ENCODE results near the gene MPP3. TPM values are rescaled to one million over a fixed set of nuclear protein-coding genes. Genes with fewer than 3 reads are reported as not detected.

MPP3 gene
- total RNA-seq, 1 experiment from 2014 or later: 5.7 TPM

DNA sequence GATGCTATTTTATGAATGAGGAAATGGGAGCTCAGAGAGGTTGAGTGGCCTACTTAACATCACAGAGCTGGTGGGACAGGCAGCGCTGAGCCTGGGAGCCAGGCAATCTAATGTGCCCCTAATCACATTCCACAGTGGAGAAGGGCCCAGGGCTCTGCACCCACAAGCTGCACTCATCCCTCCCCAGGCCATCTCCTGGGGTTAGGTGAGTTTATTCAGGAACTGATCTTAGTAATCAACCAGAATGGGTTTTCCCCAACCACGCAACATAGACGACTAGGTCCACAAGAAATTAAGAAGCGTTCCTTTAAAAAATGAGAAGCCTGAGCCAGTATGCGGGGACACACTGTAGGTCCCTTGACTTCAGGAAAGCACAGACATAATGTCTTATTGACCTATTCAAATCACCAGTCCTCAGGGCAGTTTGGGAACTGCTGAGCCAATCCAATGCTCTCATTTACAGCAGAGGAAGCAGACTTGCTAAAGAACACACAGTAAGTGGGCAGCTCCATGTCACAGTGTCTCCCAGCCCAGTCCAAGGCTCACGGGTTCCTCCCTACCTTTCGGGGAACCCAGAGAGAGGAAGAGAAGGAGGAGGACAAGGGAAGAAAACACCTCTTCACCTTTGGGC, 2.3 kb downstream of the MPP3 start:
- POLR2A ChIA-PET (ENCODE audit: low non-redundant PET): no interaction called here

DNA sequence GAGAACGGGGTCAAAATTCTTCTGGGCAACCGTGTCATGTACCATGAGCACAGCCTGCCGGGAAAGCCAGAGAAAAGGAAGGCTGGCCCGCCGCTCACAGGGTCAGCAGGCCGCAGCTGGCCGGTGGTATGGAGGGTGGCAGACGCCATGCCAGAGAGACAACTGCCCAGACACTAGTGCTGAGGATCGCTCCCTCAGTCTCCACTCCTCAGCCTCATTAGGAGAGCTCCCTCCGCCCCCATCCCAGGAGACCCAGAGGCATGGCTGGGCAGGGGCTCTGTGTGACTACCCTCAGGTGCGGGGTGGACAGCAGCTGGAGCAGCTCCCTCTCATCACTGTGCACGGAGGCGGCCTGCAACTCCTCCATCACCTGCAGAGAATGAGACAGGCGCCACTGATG, 3.2 kb downstream of the MPP3 start:
- no peak overlapping the region for H3K4me3 ChIP-seq (ENCODE audit: low read depth, low read length, poor library complexity, severe bottlenecking)
- no peak for TF ChIP-seq EZH2 (IDR thresholded peaks at IDR 0.05; ENCODE audit: borderline replicate concordance, low read depth, low read length, poor library complexity, severe bottlenecking)
- TF ChIP-seq, protein P1, sequence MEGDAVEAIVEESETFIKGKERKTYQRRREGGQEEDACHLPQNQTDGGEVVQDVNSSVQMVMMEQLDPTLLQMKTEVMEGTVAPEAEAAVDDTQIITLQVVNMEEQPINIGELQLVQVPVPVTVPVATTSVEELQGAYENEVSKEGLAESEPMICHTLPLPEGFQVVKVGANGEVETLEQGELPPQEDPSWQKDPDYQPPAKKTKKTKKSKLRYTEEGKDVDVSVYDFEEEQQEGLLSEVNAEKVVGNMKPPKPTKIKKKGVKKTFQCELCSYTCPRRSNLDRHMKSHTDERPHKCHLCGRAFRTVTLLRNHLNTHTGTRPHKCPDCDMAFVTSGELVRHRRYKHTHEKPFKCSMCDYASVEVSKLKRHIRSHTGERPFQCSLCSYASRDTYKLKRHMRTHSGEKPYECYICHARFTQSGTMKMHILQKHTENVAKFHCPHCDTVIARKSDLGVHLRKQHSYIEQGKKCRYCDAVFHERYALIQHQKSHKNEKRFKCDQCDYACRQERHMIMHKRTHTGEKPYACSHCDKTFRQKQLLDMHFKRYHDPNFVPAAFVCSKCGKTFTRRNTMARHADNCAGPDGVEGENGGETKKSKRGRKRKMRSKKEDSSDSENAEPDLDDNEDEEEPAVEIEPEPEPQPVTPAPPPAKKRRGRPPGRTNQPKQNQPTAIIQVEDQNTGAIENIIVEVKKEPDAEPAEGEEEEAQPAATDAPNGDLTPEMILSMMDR (conservative IDR thresholded peaks at IDR 0.05; ENCODE audit: low read depth, low read length): no peak
- no peak overlapping the region for H3K27ac ChIP-seq (ENCODE audit: low read depth, low read length, poor library complexity, severe bottlenecking)
- H3K27me3 ChIP-seq (replicated peaks; ENCODE audit: insufficient read depth, low read depth, low read length, poor library complexity): no peaks in the 10 kb centered on the region
- no peaks in the 10 kb centered on the region for H3K36me3 ChIP-seq (ENCODE audit: insufficient read depth, low read length, poor library complexity, severe bottlenecking)
- POLR2A ChIA-PET (ENCODE audit: low non-redundant PET): no interaction called here
- BruUV-seq (replicated peaks): no TSS peak
- no peaks in the 10 kb centered on the region for H3K4me1 ChIP-seq (ENCODE audit: insufficient read depth, low read length, poor library complexity, severe bottlenecking)
- intact Hi-C loops (cut with micrococcal nuclease; ENCODE audit: unreplicated experiment): no loop called here
- no peak for DNase-seq (ENCODE audit: low spot score)
- CTCF ChIA-PET: no interaction called here
- H3K9me3 ChIP-seq (ENCODE audit: low read depth, low read length, poor library complexity, severe bottlenecking): no peaks in the 10 kb centered on the region

More for the DNA sequence above, 2.3 kb downstream of the MPP3 start:
- Histone ChIP-seq H3K27me3 (replicated peaks; ENCODE audit: insufficient read depth, low read depth, low read length, poor library complexity) (no peaks in the 10 kb centered on the region), H3K36me3 (ENCODE audit: insufficient read depth, low read length, poor library complexity, severe bottlenecking) (no peaks in the 10 kb centered on the region), H3K4me1 (ENCODE audit: insufficient read depth, low read length, poor library complexity, severe bottlenecking) (no peaks in the 10 kb centered on the region), H3K9me3 (ENCODE audit: low read depth, low read length, poor library complexity, severe bottlenecking) (no peaks in the 10 kb centered on the region), H3K4me3 (ENCODE audit: low read depth, low read length, poor library complexity, severe bottlenecking) (no peak overlapping the region), H3K27ac (ENCODE audit: low read depth, low read length, poor library complexity, severe bottlenecking) (no peak overlapping the region)
- BruUV-seq (replicated peaks): no TSS peak
- no peak for DNase-seq (ENCODE audit: low spot score)
- intact Hi-C loops (cut with micrococcal nuclease; ENCODE audit: unreplicated experiment): no loop called here
- TF ChIP-seq, protein P1 (conservative IDR thresholded peaks at IDR 0.05; ENCODE audit: low read depth, low read length): no peak
- no peak for TF ChIP-seq EZH2 (IDR thresholded peaks at IDR 0.05; ENCODE audit: borderline replicate concordance, low read depth, low read length, poor library complexity, severe bottlenecking)
- CTCF ChIA-PET: no interaction called here

DNA sequence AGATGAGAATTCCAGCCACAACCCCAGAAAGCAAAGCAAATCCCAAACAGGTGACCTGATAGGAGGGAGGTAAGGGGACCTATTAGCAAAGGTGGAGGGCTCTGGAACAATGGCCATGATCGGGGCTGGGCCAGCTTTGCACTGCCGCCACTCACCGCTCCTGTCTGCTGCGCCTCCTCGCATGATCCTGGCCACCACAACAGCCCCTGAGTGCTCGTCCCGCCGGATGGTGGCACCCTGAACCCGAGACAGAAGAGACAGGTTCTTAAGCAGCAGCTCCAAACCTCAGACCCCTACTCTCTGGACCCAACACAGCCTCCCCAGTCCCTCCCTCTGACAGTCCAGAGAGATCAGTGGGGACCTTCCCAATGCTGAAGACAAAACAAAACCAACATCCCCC, 5.3 kb downstream of the MPP3 start:
- Histone ChIP-seq H3K9me3 (ENCODE audit: low read depth, low read length, poor library complexity, severe bottlenecking) (no peaks in the 10 kb centered on the region), H3K27ac (ENCODE audit: low read depth, low read length, poor library complexity, severe bottlenecking) (no peak overlapping the region), H3K36me3 (ENCODE audit: insufficient read depth, low read length, poor library complexity, severe bottlenecking) (no peaks in the 10 kb centered on the region), H3K27me3 (replicated peaks; ENCODE audit: insufficient read depth, low read depth, low read length, poor library complexity) (no peaks in the 10 kb centered on the region), H3K4me3 (ENCODE audit: low read depth, low read length, poor library complexity, severe bottlenecking) (no peak overlapping the region), H3K4me1 (ENCODE audit: insufficient read depth, low read length, poor library complexity, severe bottlenecking) (no peaks in the 10 kb centered on the region)
- no peak for DNase-seq (ENCODE audit: low spot score)
- BruUV-seq (replicated peaks): no TSS peak
- intact Hi-C loops (cut with micrococcal nuclease; ENCODE audit: unreplicated experiment): no loop called here
- no peak for TF ChIP-seq EZH2 (IDR thresholded peaks at IDR 0.05; ENCODE audit: borderline replicate concordance, low read depth, low read length, poor library complexity, severe bottlenecking)
- TF ChIP-seq, protein P1 (conservative IDR thresholded peaks at IDR 0.05; ENCODE audit: low read depth, low read length): no peak
- ChIA-PET CTCF (no interaction called here), POLR2A (ENCODE audit: low non-redundant PET) (no interaction called here)

All from A673 (cell line).